CD4-positive, alpha-beta T cell (primary cell): Measurements from ENCODE around the gene MARCO. TPM values are rescaled to one million over a fixed set of nuclear protein-coding genes. Genes with fewer than 3 reads are reported as not detected.
"Not testable (repeated sequence)": the region's sequence is repeated elsewhere in the genome, so short reads cannot be mapped to it uniquely, and the experiment has no call there.

ENCODE experiments used
- ATAC-seq: fragments of 200-7000 bp; cut with Tn5 transposase; one replicate; pipeline ENCODE4 v1.10.0; 2022; ENCODE audit warnings: mild to moderate bottlenecking; ENCODE audit not compliant: poor library complexity
- CTCF ChIA-PET: fragments of 350-600 bp; sonication (Branson Sonifier 250); formaldehyde crosslinking; loops from one replicate; lab custom pipeline; 2021; ENCODE audit warnings: antibody characterized with exemption, inconsistent platforms; lab: Charles Lee
- POLR2A ChIA-PET: fragments of 350-600 bp; sonication (Branson Sonifier 250); formaldehyde crosslinking; loops from one replicate; lab custom pipeline; 2021; ENCODE audit warnings: antibody characterized with exemption, inconsistent platforms; lab: Charles Lee
- DNase-seq, 14 experiments: peaks; one replicate each; pipeline ENCODE4 v3.0.0-alpha.2; 2013 to 2020; ENCODE audit warnings: mixed read lengths in 2 of 14
- H3K27ac ChIP-seq, 2 donors: one replicate each; pipeline versions ENCODE4 v1.5.1 to v1.7.0; 2013; ENCODE audit warnings: low read length in 2 of 2, low read depth in 1 of 2, mild to moderate bottlenecking in 1 of 2
- H3K27me3 ChIP-seq, 2 experiments: 1 replicate in 1 of 2; 2 replicates in 1 of 2; pipeline versions ENCODE4 v1.6.1 to v1.7.0; 2013; ENCODE audit warnings: low read length in 2 of 2, control low read depth in 1 of 2, mild to moderate bottlenecking in 1 of 2, moderate library complexity in 1 of 2; ENCODE audit not compliant: insufficient read depth in 2 of 2, control insufficient read depth in 1 of 2
- H3K36me3 ChIP-seq: one replicate; pipeline ENCODE4 v1.6.1; 2013; ENCODE audit warnings: low read length, control low read depth; ENCODE audit not compliant: insufficient read depth
- H3K4me1 ChIP-seq: one replicate; pipeline ENCODE4 v1.6.1; 2013; ENCODE audit warnings: low read length, control low read depth; ENCODE audit not compliant: insufficient read depth
- H3K4me3 ChIP-seq: one replicate; pipeline ENCODE4 v1.5.1; 2013; ENCODE audit warnings: mild to moderate bottlenecking, low read length, moderate library complexity
- H3K9me3 ChIP-seq, 2 experiments: 1 replicate in 1 of 2; 2 replicates in 1 of 2; pipeline versions ENCODE4 v1.6.1 to v1.7.0; 2013; ENCODE audit warnings: low read length in 2 of 2, mild to moderate bottlenecking in 2 of 2, control low read depth in 1 of 2, moderate library complexity in 1 of 2; ENCODE audit not compliant: control insufficient read depth in 1 of 2, insufficient read depth in 1 of 2
- H3K27ac Mint-ChIP-seq: one replicate; pipeline ENCODE4 v1.8.0; 2020; ENCODE audit warnings: mixed read lengths
- H3K27me3 Mint-ChIP-seq: one replicate; pipeline ENCODE4 v1.8.0; 2021; ENCODE audit warnings: mixed read lengths
- H3K36me3 Mint-ChIP-seq: one replicate; pipeline ENCODE4 v1.8.0; 2021; ENCODE audit warnings: low read depth, mixed read lengths
- H3K4me1 Mint-ChIP-seq: one replicate; pipeline ENCODE4 v1.8.0; 2021; ENCODE audit warnings: low read depth, mixed read lengths
- H3K4me3 Mint-ChIP-seq: one replicate; pipeline ENCODE4 v1.8.0; 2020; ENCODE audit warnings: mild to moderate bottlenecking, mixed read lengths
- H3K9me3 Mint-ChIP-seq: one replicate; pipeline ENCODE4 v1.8.0; 2020; ENCODE audit warnings: mixed read lengths
- intact Hi-C, 2 experiments: fragments of 100-400 bp; cut with DNase I in 1 of 2; cut with micrococcal nuclease in 1 of 2; formaldehyde crosslinking; loops; one replicate each; pipeline versions ENCODE4 v1.15.1 to v1.9.0; 2023 to 2025; cut with DNase I, micrococcal nuclease
- total RNA-seq, 174 experiments: library from RNA in 2 of 174; stranded (reverse) in 2 of 174; gene quantifications; one replicate each; pipeline ENCODE4 v1.2.3 and lab custom pipeline; 2021 to 2026
- TF ChIP-seq, protein P1 (sequence below): fragments of 200-600 bp; IDR thresholded peaks from one replicate; pipeline ENCODE4 v1.8.0; 2022; ENCODE audit warnings: antibody characterized with exemption, mild to moderate bottlenecking

Gene MARCO
- total RNA-seq, 2 experiments from 2014 or later, result 0.22 TPM; not detected in 1

DNA sequence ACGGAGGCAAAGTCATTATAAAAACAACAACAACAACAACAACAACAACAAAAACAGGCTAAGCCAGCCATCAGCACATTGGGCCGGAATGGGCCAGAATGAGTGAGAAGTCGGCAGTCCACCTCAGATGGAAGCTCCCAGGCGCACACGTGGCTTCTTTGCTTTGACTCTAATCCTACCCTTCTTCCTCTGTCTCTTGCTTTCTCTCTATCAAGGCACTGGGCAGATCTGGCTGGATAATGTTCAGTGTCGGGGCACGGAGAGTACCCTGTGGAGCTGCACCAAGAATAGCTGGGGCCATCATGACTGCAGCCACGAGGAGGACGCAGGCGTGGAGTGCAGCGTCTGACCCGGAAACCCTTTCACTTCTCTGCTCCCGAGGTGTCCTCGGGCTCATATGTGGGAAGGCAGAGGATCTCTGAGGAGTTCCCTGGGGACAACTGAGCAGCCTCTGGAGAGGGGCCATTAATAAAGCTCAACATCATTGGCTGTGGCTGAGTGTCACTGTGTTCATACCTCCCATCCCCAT lies 52.2 kb downstream of the MARCO start:
- Mint-ChIP-seq H3K27ac (no peak overlapping the region), H3K9me3 (no peaks in the 10 kb centered on the region)
- no peak overlapping the region for H3K4me3 ChIP-seq

DNA sequence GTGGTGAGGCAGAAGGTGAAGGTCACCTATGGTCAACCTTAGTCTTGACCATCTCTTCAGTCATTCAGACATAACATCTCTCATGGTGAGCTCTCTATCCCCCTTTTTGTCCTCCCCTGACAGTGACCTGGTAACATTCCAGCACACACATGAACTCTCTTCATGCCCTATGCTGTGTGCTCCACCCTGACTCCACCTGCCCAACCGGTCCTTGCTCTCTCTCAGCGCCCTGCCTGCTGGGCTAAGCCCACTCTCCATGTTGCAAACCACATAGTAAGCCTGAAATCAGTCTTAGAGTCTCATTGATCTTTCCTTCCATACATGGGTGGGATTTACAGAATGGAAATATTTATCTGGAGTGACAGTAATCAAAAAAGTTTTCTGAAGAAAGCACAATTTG lies 52.8 kb downstream of the MARCO start:
- Mint-ChIP-seq H3K36me3 (no peaks in the 10 kb centered on the region), H3K27me3 (no peaks in the 10 kb centered on the region), H3K27ac (no peak overlapping the region), H3K4me3 (no peak overlapping the region), H3K4me1 (no peaks in the 10 kb centered on the region), H3K9me3 (no peaks in the 10 kb centered on the region)
- DNase-seq, result no peak
- ATAC-seq, result no peak
- intact Hi-C loops, result no loop called here
- H3K36me3 ChIP-seq, result no peaks in the 10 kb centered on the region
- no peaks in the 10 kb centered on the region for H3K27me3 ChIP-seq
- H3K27ac ChIP-seq, result no peak overlapping the region
- ChIA-PET CTCF (no interaction called here), POLR2A (no interaction called here)
- TF ChIP-seq, protein P1, sequence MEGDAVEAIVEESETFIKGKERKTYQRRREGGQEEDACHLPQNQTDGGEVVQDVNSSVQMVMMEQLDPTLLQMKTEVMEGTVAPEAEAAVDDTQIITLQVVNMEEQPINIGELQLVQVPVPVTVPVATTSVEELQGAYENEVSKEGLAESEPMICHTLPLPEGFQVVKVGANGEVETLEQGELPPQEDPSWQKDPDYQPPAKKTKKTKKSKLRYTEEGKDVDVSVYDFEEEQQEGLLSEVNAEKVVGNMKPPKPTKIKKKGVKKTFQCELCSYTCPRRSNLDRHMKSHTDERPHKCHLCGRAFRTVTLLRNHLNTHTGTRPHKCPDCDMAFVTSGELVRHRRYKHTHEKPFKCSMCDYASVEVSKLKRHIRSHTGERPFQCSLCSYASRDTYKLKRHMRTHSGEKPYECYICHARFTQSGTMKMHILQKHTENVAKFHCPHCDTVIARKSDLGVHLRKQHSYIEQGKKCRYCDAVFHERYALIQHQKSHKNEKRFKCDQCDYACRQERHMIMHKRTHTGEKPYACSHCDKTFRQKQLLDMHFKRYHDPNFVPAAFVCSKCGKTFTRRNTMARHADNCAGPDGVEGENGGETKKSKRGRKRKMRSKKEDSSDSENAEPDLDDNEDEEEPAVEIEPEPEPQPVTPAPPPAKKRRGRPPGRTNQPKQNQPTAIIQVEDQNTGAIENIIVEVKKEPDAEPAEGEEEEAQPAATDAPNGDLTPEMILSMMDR, result no peak
- H3K4me3 ChIP-seq, result no peak overlapping the region
- peaks cover 0 to 4% of the 10 kb centered on the region in 2 experiments for H3K9me3 ChIP-seq
- no peaks in the 10 kb centered on the region for H3K4me1 ChIP-seq

More for the DNA sequence above, 52.2 kb downstream of the MARCO start:
- H3K9me3 ChIP-seq, result peaks cover 0 to 8% of the 10 kb centered on the region in 2 experiments
- intact Hi-C loops, result no loop called here
- H3K4me1 ChIP-seq, result no peaks in the 10 kb centered on the region
- H3K36me3 ChIP-seq, result no peaks in the 10 kb centered on the region
- TF ChIP-seq, protein P1, result no peak
- ATAC-seq (no peak), DNase-seq (no peak)
- no peak overlapping the region for H3K27ac ChIP-seq
- Mint-ChIP-seq H3K4me3 (no peak overlapping the region), H3K4me1 (no peaks in the 10 kb centered on the region), H3K27me3 (no peaks in the 10 kb centered on the region), H3K36me3 (no peaks in the 10 kb centered on the region)
- ChIA-PET POLR2A (no interaction called here), CTCF (no interaction called here)
- no peaks in the 10 kb centered on the region for H3K27me3 ChIP-seq

DNA sequence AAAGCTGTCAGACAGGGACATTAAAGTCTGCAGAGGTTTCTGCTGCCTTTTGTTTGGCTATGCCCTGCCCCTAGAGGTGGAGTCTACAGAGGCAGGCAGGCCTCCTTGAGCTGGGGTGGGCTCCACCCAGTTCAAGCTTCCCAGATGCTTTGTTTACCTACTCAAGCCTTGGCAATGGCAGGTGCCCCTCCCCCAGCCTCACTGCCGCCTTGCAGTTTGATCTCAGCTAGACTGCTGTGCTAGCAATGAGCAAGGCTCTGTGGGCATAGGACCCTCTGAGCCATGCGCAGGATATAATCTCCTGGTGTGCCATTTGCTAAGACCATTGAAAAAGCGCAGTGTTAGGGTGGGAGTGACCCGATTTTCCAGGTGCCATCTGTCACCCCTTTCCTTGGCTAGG lies 61.9 kb downstream of the MARCO start:
- H3K36me3 Mint-ChIP-seq, H3K4me1 Mint-ChIP-seq, H3K27ac Mint-ChIP-seq, H3K4me3 Mint-ChIP-seq, H3K4me3 ChIP-seq, intact Hi-C loops, H3K27ac ChIP-seq, CTCF ChIA-PET, H3K4me1 ChIP-seq, H3K9me3 Mint-ChIP-seq, H3K27me3 Mint-ChIP-seq, H3K27me3 ChIP-seq, POLR2A ChIA-PET, DNase-seq, ATAC-seq, H3K36me3 ChIP-seq: not testable (repeated sequence)
- H3K9me3 ChIP-seq, result peaks cover 0 to 17% of the 10 kb centered on the region in 2 experiments

DNA sequence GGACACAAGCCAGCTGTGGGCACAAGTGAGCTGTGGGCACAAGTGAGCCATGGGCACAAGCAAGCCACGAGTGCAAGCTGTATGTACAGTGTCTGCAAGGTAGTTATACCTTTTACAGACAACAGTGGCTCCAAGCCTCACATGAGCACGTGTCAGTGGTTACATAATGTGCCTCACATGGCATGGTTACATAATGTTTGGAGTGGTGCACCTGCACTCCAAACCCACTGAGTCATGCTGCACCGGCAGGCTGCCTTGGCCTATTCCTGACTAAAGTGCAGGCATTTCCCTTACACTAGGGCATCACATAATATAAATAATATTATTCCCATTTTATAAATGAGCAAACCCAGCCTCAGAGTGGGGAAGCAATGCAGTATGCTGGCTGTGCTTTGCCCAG lies 62.6 kb downstream of the MARCO start:
- Mint-ChIP-seq H3K4me3 (no peak overlapping the region), H3K27ac (no peak overlapping the region), H3K9me3 (no peaks in the 10 kb centered on the region), H3K4me1 (no peaks in the 10 kb centered on the region), H3K27me3 (peaks cover 11% of the 10 kb centered on the region), H3K36me3 (no peaks in the 10 kb centered on the region)
- Histone ChIP-seq H3K9me3 (peaks cover 0 to 17% of the 10 kb centered on the region in 2 experiments), H3K4me3 (no peak overlapping the region), H3K36me3 (no peaks in the 10 kb centered on the region), H3K4me1 (no peaks in the 10 kb centered on the region), H3K27ac (no peak overlapping the region), H3K27me3 (no peaks in the 10 kb centered on the region)
- ChIA-PET POLR2A (no interaction called here), CTCF (no interaction called here)
- ATAC-seq (no peak), DNase-seq (no peak)
- intact Hi-C loops, result no loop called here
- TF ChIP-seq, protein P1, result no peak
